SU-DHL-6 (cell line): ENCODE data around the gene SLC45A1.

Experiments used
- CTCF ChIP-seq: fragments of 200-600 bp; sonication (generic); IDR thresholded peaks from one replicate; pipeline ENCODE4 v1.5.1; 2017; ENCODE audit warnings: antibody characterized with exemption, mild to moderate bottlenecking, low read length, moderate library complexity; ENCODE audit not compliant: insufficient read depth, poor library complexity, severe bottlenecking
- EZH2phosphoT487 ChIP-seq: fragments of 200-600 bp; sonication (generic), shearing (Covaris generic); conservative IDR thresholded peaks from 2 replicates; pipeline ENCODE4 v1.6.1; 2018; ENCODE audit warnings: mild to moderate bottlenecking, antibody characterized with exemption, low read length, moderate library complexity, mixed read lengths

- no peak for TF ChIP-seq CTCF
- no peak for TF ChIP-seq EZH2phosphoT487
Observed at GRCh38 chr1:8374812-8375211, 56.9 kb downstream of the SLC45A1 start.
